ENCODE measurements around the gene CADM2.

Gene CADM2

DNA sequence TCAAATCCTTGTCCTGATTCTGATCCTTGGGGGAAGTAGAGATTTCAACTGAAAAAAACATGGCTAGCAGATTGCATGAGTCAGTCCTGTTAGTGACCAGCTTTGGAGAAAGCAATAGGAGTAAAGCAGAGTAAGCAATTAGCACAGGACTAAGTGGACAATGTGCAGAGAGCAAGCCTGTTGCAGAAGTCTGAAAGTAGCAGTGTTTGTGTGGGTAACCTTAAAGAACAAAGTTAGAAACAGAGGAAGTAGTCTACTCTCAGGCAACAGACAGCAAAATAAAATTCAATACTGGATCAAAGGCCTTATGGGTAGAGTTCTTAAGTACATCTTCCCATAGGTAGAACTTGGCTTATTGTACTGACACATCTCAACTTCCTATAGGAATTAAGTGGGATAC lies 916.8 kb downstream of the CADM2 start:
- TF ChIP-seq ZFX (IDR thresholded peaks at IDR 0.05), result no peak
- TF ChIP-seq, protein P1, sequence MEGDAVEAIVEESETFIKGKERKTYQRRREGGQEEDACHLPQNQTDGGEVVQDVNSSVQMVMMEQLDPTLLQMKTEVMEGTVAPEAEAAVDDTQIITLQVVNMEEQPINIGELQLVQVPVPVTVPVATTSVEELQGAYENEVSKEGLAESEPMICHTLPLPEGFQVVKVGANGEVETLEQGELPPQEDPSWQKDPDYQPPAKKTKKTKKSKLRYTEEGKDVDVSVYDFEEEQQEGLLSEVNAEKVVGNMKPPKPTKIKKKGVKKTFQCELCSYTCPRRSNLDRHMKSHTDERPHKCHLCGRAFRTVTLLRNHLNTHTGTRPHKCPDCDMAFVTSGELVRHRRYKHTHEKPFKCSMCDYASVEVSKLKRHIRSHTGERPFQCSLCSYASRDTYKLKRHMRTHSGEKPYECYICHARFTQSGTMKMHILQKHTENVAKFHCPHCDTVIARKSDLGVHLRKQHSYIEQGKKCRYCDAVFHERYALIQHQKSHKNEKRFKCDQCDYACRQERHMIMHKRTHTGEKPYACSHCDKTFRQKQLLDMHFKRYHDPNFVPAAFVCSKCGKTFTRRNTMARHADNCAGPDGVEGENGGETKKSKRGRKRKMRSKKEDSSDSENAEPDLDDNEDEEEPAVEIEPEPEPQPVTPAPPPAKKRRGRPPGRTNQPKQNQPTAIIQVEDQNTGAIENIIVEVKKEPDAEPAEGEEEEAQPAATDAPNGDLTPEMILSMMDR (conservative IDR thresholded peaks at IDR 0.05), result no peak
- no peak overlapping the region for H3K27ac ChIP-seq

DNA sequence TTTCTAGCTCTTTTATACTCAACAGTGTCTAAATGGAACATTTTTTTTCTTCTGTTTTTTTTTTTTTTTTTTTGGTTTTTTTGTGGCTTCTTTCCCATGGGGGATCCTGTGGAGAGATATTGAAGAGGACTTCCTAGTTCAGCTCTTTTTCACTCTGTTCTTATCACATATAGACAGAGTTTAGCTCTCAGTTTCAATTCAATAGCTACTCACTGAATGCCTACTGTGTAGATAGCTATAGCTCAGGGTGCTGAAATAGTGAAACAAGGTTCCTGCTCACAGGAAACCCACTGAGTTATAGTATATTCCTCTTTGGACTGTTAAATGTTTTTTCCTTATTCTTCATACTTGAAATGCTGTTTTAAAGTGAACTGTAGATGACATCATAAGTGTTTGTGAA lies 918.8 kb downstream of the CADM2 start:
- H3K27ac ChIP-seq, result no peak overlapping the region
- no peak for TF ChIP-seq ZFX (IDR thresholded peaks at IDR 0.05)
- TF ChIP-seq, protein P1 (conservative IDR thresholded peaks at IDR 0.05), result no peak

DNA sequence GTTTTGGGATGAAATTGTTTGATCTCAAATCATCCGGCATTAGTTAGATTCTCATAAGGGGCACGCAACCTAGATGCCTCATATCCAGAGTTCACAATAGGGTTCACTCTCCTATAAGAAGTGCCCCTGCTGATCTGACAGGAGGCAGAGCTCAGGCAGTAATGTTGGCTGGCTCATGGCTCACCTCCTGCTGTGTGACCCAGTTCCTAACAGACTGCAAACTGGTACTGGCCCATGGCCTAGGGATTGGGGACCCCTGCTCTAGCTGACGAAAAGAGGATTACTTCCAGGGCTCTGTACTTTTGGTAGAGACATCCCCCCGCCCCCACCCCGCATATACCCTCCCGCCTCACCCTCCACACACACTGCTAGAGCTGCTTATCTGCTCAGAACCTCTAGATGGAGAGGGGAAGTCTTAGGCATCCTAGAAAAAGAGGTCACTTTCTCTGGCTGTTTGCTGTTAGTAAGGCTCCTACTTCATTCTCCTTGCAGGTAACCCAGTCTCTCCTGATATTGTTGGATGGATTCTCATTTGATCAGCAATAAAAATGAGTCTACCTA lies 923.1 kb downstream of the CADM2 start:
- no peak for TF ChIP-seq ZFX (IDR thresholded peaks at IDR 0.05)
- TF ChIP-seq, protein P1 (conservative IDR thresholded peaks at IDR 0.05), result no peak
- H3K27ac ChIP-seq, result no peak overlapping the region

DNA sequence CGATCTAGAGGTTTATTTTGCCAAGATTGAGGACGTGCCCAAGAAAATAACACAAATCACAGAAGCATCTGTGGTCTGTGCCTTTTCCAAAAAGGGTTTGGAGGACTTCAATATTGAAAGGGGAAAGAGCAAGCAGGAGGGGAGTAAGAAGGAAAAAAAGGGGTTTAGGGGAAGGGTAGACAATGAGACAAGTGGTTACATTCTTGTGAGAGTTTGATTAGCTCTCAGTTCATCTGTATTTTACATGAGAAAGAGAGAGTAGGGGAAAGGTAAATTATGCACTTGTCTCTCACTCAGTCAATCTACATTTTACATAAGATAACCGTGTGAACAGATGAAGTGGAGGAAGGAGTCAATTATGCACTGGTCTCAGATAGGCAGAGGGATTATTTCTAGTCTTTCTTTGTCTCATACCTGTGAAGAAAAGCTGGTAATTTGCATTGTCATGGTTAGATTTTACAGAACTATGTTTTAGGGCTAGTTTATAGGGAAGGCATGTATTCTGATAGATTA lies 931.3 kb downstream of the CADM2 start:
- no peak overlapping the region for H3K27ac ChIP-seq
- no peak for TF ChIP-seq ZFX (IDR thresholded peaks at IDR 0.05)
- TF ChIP-seq, protein P1 (conservative IDR thresholded peaks at IDR 0.05), result no peak

DNA sequence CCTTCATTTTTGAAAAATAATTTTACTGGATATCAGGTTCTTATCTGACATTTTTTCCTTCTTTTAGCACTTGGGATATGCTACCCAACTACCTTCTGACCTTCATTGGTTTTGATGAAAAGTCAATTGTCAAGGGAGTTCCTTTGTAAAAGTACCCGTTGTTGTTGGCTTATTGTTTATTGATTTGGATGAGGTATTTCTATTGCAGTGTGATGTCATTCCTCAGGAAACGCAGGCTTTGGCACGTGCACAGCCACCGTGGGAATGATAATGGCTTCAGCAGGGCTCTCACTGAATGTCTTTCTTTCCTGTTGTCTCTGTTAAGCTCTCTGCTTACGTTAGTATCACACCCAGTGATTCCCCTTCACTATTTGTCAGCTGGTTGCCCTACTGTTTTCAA lies 944.6 kb downstream of the CADM2 start:
- TF ChIP-seq, protein P1 (conservative IDR thresholded peaks at IDR 0.05), result no peak
- TF ChIP-seq ZFX (IDR thresholded peaks at IDR 0.05), result no peak
- no peak overlapping the region for H3K27ac ChIP-seq

DNA sequence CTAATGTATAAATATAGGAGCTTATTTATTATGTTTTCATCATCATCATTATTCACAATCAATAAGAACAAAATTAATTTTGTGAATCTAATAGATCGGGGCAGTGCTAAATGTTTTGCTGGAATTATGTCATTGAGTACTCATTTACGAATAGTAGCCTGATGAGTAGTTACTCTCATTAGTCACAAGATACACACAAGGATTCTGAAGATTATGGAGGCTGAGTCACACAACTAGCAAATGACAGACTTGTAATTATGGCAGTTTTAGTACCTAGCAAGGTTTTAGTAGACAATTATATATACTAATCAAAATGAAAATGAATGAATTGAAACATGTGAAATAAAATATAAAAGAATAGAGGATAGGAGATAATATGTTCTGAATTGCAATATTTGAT lies 954.2 kb downstream of the CADM2 start:
- no peak overlapping the region for H3K27ac ChIP-seq
- TF ChIP-seq, protein P1 (conservative IDR thresholded peaks at IDR 0.05), result no peak
- TF ChIP-seq ZFX (IDR thresholded peaks at IDR 0.05), result no peak

DNA sequence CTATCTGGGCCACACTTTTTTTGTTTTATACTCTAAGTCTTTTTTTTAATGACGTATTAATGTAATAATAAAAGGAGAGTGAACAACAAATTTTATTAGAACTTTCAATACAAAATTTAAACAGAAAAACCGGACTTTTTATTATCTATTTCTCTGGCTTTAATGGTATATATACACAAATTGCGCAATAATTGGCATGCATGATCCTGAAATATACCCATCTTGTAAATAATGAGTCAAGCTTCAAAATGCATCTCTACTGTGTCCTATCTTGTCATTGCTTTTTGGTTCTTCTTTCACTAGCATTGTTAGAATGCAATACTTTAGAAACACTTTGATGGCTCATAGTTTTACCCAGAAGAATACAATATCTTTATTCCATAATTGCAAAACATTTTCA lies 963.6 kb downstream of the CADM2 start:
- no peak overlapping the region for H3K27ac ChIP-seq
- no peak for TF ChIP-seq ZFX (IDR thresholded peaks at IDR 0.05)
- TF ChIP-seq, protein P1 (conservative IDR thresholded peaks at IDR 0.05), result no peak
